Heart right ventricle (tissue), 16 donors: Measurements from ENCODE around the gene LINGO1. TPM values are rescaled to one million over a fixed set of nuclear protein-coding genes. Genes with fewer than 3 reads are reported as not detected.

Source experiments
- ATAC-seq, 8 donors: fragments of 200-7000 bp; cut with Tn5 transposase; one replicate each; pipeline ENCODE4 v1.9.1; 2020; ENCODE audit warnings: mild to moderate bottlenecking in 8 of 8, moderate library complexity in 8 of 8, moderate number of reproducible peaks in 1 of 8
- DNase-seq, 2 donors: peaks; one replicate each; pipeline ENCODE4 v3.0.0-alpha.2; 2020
- H3K27ac ChIP-seq, 10 donors: fragments of 200-600 bp; sonication (generic) in 2 of 10; one replicate each; pipeline versions ENCODE4 v1.5.0 to v1.8.0; 2020 to 2022; ENCODE audit warnings: mild to moderate bottlenecking in 3 of 10
- H3K27me3 ChIP-seq, 7 donors: fragments of 200-600 bp; one replicate each; pipeline ENCODE4 v1.8.0; 2021 to 2022; ENCODE audit warnings: mild to moderate bottlenecking in 2 of 7
- H3K36me3 ChIP-seq, 9 donors: fragments of 200-600 bp; sonication (generic) in 1 of 9; one replicate each; pipeline versions ENCODE4 v1.5.0 to v1.8.0; 2020 to 2022; ENCODE audit warnings: mild to moderate bottlenecking in 2 of 9
- H3K4me1 ChIP-seq, 9 donors: fragments of 200-600 bp; sonication (generic) in 1 of 9; one replicate each; pipeline versions ENCODE4 v1.5.0 to v1.8.0; 2020 to 2022; ENCODE audit warnings: mild to moderate bottlenecking in 4 of 9
- H3K4me3 ChIP-seq, 10 donors: fragments of 200-600 bp; sonication (generic) in 2 of 10; one replicate each; pipeline versions ENCODE4 v1.5.0 to v1.8.0; 2020 to 2022; ENCODE audit warnings: mild to moderate bottlenecking in 7 of 10, moderate library complexity in 2 of 10
- H3K9me3 ChIP-seq, 11 donors: fragments of 200-600 bp in 10 of 11; sonication (generic) in 2 of 11; one replicate each; pipeline versions ENCODE4 v1.5.0 to v1.8.0; 2013 to 2022; ENCODE audit warnings: mild to moderate bottlenecking in 2 of 11, control low read depth in 1 of 11, moderate library complexity in 1 of 11
- CTCF ChIP-seq, 9 donors: fragments of 200-600 bp; sonication (generic) in 2 of 9; IDR thresholded peaks; one replicate each; pipeline versions ENCODE4 v1.5.0 to v1.8.0; 2021 to 2022; ENCODE audit warnings: antibody characterized with exemption in 9 of 9, mild to moderate bottlenecking in 5 of 9, moderate library complexity in 1 of 9
- WGBS, 2 donors: extraction: QIAGEN DNeasy Blood & Tissue Kit; methylation state at CpG; one replicate each; pipeline ENCODE4 v1.1.7; 2013; ENCODE audit warnings: inconsistent platforms in 1 of 2; 5-methylcytosine and 5-hydroxymethylcytosine counted together
- intact Hi-C, 10 donors: fragments of 100-400 bp; cut with DNase I; formaldehyde crosslinking; loops; one replicate each; pipeline versions ENCODE4 v1.11.1 to v1.14.2; 2022
- polyA plus RNA-seq, 2 donors: library from polyadenylated mRNA; stranded (reverse); fragments of 200-250 nt; gene quantifications; one replicate each; pipeline ENCODE4 v1.2.3, GENCODE V29; 2013
- total RNA-seq, 10 donors: library from RNA; stranded (reverse); fragmentation: NEBNext Ultra II Directional in 3 of 10; extraction: Animal tissue kit (Norgen Biotek cat#: 25700) in 3 of 10; gene quantifications; one replicate each; pipeline versions ENCODE4 v1.2.1 to v1.2.4, GENCODE V29; 2021 to 2023
- donor health status: Arrhythmogenic right ventricular cardiomyopathy.
- donor health status: ischemic (EF 13 %, LVEDD 7.1; RV severe dilation, severe dysfunction).
- donor health status: healthy with polysubstance abuse.
- donor health status: DM: no; HTN: yes; CAD: no.
- donor health status: DM: no; HTN: no; CAD: no.
- donor health status: ischemic (EF 25% LVEDD 6.9; RV normal size, moderate dysfunction).
- donor health status: ischemic (EF 25% LVEDD 5.7; RV mildly dilated, moderate dysfunction).
- donor health status: healthy.
- donor health status: DM: yes; HTN: yes; CAD: no.
- donor health status: Ischemic cardiomyopathy.
- donor health status: ischemic (EF 35%, LVEDD 5.7; RV mildly dilated, moderate dysfunction).
- donor health status: nonischemic (EF 11% LVEDD 7.7; RV severe dilation, severe dysfunction).
- donor health status: DM: yes; HTN: yes; CAD: no.
- donor health status: PGD.
- donor health status: ischemic (EF 29% LVEDD 5.4; RV normal size, mild dysfunction).
- donor health status: nonischemic (EF 23%, LVEDD 6.1; RV moderate dilation, normal function).

Gene LINGO1
- total and polyA plus RNA-seq, 12 donors, result 0.70 to 2.7 (median 1.3) TPM

- Histone ChIP-seq H3K9me3 (peaks cover 0 to 9% (median 0%) of the 10 kb centered on the region in 11 donors), H3K4me1 (no peaks in the 10 kb centered on the region), H3K4me3 (no peak overlapping the region), H3K27ac (no peak overlapping the region), H3K27me3 (peaks cover 0 to 53% (median 27%) of the 10 kb centered on the region in 7 donors), H3K36me3 (no peaks in the 10 kb centered on the region)
- no peak for TF ChIP-seq CTCF (IDR thresholded peaks at IDR 0.05)
- WGBS, 2 donors, result 86 to 89% methylated on average over 4 of the region's 4 CpGs
- DNase-seq, result no peak
- intact Hi-C loops, result no loop called here
- no peak for ATAC-seq
Observed at GRCh38 chr15:77653832-77654480, 21.2 kb upstream of the LINGO1 start.

- no peak for DNase-seq
- no peak overlapping the region for H3K27ac ChIP-seq
- no peak overlapping the region for H3K4me3 ChIP-seq
- peak in 2 of 8 donors; percentile 11 to 37 for ATAC-seq
- intact Hi-C loops, result no loop called here
- no peaks in the 10 kb centered on the region for H3K4me1 ChIP-seq
- peaks cover 0 to 33% (median 14%) of the 10 kb centered on the region in 7 donors for H3K27me3 ChIP-seq
- WGBS, 2 donors, result 43 to 53% methylated on average over 2 of the region's 2 CpGs
- no peaks in the 10 kb centered on the region for H3K36me3 ChIP-seq
- H3K9me3 ChIP-seq, result peaks cover 0 to 9% (median 0%) of the 10 kb centered on the region in 11 donors
- peak in 3 of 9 donors; percentile 11 to 28 (median 20) for TF ChIP-seq CTCF (IDR thresholded peaks at IDR 0.05)
Observed at GRCh38 chr15:77650265-77650664, 17.6 kb upstream of the LINGO1 start.

GRCh38 chr15:77649610-77650009, 16.9 kb upstream of the LINGO1 start:
- no peaks in the 10 kb centered on the region for H3K4me1 ChIP-seq
- H3K9me3 ChIP-seq, result peaks cover 0 to 9% (median 0%) of the 10 kb centered on the region in 11 donors
- TF ChIP-seq CTCF (IDR thresholded peaks at IDR 0.05), result no peak
- no peak overlapping the region for H3K4me3 ChIP-seq
- ATAC-seq (no peak), DNase-seq (no peak)
- intact Hi-C loops, result no loop called here
- H3K27me3 ChIP-seq, result peaks cover 0 to 27% (median 8%) of the 10 kb centered on the region in 7 donors
- H3K36me3 ChIP-seq, result no peaks in the 10 kb centered on the region
- H3K27ac ChIP-seq, result no peak overlapping the region
- 52 to 60% methylated on average over 3 of the region's 3 CpGs for WGBS, 2 donors

- ATAC-seq (no peak), DNase-seq (no peak)
- intact Hi-C loops, result no loop called here
- 85 to 91% methylated on average over 6 of the region's 6 CpGs for WGBS, 2 donors
- Histone ChIP-seq H3K36me3 (no peaks in the 10 kb centered on the region), H3K9me3 (peaks cover 0 to 5% (median 0%) of the 10 kb centered on the region in 11 donors), H3K4me1 (no peaks in the 10 kb centered on the region), H3K27me3 (peaks cover 0 to 26% (median 7%) of the 10 kb centered on the region in 7 donors), H3K4me3 (no peak overlapping the region), H3K27ac (no peak overlapping the region)
- no peak for TF ChIP-seq CTCF (IDR thresholded peaks at IDR 0.05)
Observed at GRCh38 chr15:77649017-77649416, 16.3 kb upstream of the LINGO1 start.
